HG02623 (cell line): Measurements from ENCODE around the gene ETV1.
"Not testable (repeated sequence)": the region's sequence is repeated elsewhere in the genome, so short reads cannot be mapped to it uniquely, and the experiment has no call there.

ENCODE experiments used
- ATAC-seq: cut with Tn5 transposase; IDR thresholded peaks from one replicate; pipeline ENCODE4 v1.9.1; 2021; ENCODE audit warnings: moderate library complexity; ENCODE audit not compliant: unreplicated experiment

Gene ETV1

DNA sequence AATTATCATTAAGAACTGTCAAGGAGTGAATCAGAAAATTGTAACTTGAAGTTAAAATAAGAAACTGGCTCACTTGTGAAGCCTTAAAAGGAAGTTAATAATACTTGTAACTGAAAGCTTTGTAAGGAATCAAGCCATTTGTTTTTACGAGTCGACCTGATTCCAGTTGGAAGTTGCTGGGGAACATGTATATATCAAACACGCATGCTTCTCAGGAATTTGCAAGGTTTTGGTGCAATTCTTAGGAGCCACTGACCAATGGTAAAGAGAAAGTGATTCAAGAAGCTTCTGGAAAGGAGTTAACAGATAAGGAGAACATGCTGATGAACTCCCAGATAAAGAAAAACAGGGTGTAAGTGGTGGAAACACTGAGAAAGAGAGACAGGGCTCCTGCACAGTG is 56.4 kb downstream of the ETV1 start:
- no peak for ATAC-seq

DNA sequence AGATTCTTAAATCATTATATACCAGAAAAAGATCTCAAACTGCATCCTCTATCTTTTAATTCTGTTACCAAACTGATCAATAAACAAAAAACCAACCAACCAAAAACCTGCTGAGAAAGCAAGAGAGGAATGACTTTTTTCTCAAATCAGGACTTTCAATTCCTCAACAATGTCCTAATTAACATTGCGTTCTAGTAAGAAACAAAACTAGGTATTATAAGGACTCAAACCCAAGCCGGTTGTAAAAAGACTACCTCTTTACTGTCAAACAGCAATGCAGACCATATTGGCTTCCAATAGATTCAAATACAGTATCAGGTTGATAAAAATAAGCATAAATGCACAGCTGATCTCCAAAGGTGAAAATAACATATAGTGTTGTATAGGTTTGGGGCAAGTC is 57.3 kb downstream of the ETV1 start:
- ATAC-seq, result no peak

DNA sequence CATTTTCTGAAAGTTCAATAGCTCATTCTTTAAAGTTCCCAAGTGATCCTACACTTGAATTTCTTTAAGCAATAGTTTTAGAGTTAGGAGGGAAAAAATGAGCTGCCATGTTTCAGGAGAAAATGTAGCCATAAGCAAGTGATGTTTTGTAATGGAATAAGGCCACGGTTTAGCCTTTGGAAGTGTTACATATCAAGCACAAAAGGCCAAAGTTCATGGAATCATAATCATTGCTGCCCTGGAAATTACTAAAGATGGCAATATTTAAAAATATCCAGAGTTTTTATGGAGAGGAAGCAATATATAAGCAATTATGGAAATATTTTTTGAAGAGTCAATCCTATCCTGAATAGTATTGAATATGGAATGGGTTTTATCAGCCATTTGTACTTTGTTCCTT is 68.4 kb downstream of the ETV1 start:
- no peak for ATAC-seq

DNA sequence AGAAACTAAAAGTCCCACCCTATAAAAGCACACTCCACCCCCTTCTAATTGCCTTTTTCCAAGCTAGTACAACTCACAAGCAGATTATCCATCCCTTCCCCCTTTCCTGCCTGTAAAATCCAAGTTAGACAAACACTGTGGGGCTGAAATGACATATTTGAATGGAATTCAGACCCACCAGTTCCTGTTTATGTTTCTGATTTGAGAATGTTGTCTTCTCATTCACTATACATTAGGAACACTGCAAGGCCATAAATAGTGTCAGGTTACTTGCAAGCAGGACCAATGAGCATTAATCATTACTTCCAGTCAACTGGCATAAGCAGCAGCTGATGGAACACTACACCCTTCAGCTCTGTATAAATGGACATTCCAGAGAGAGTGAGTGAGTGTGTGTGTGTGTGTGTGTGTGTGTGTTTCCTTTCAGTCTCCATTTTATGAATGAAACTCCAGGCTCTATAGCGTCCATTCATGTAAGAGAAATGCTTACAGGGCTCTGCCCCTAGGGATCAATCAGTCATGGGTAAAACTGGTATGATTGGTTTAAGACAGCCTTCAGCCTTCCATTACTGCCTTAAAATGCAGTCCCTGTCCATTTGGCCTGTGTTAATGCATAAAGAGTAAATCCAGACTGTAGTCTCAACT is 69.3 kb downstream of the ETV1 start:
- ATAC-seq, result no peak

GRCh38 chr7:13918333-13918732 is 71.1 kb downstream of the ETV1 start:
- ATAC-seq, result not testable (repeated sequence)

GRCh38 chr7:13917103-13917502 is 72.4 kb downstream of the ETV1 start:
- not testable (repeated sequence) for ATAC-seq

GRCh38 chr7:13915891-13916290 is 73.6 kb downstream of the ETV1 start:
- ATAC-seq, result no peak

GRCh38 chr7:13912715-13913278 is 76.7 kb downstream of the ETV1 start:
- ATAC-seq, result no peak

DNA sequence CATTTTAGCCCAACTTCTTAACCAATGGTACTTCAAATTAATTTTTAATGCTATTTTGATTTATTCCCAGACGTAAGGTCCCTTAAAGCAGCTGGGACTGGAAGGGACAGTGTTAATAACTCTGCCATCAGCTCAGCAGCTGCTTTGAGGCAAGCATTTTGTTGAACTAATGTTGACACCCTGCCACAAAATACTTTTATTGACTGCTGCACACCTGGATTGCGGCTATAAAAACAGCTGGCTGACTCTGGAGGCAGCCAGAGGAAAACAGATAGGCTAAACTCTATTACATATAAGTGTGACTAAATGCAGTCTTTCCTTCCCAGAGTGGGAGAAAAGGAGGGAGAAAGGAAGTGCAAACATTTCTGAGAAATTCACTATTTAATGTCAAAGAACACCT is 77.6 kb downstream of the ETV1 start:
- ATAC-seq, result no peak

GRCh38 chr7:13910805-13911551 is 78.5 kb downstream of the ETV1 start:
- no peak for ATAC-seq

- ATAC-seq, result no peak
These were observed 80.6 kb downstream of the ETV1 start for GRCh38 chr7:13908667-13909397.

DNA sequence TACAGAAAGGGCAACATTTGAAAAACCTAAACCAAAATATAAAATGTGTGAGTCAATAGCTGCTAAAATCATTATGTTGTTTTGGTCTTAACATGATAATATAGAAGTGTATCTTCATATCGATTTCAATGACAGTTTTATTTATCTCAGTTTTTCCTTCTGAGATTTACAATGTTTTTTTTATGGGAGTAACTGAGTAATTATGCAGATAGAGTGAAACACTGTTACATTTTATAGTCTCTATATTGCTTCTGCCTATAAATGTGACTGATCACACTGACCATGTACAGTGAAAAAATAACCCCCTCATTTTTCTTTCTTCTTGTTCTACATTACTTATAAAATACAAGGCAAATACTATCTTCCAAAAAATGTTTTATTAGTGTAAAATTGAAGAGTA is 81.6 kb downstream of the ETV1 start:
- ATAC-seq, result no peak

- no peak for ATAC-seq
These were observed 84.8 kb downstream of the ETV1 start for GRCh38 chr7:13904689-13905088.

- ATAC-seq, result no peak
These were observed 85.5 kb downstream of the ETV1 start for GRCh38 chr7:13904007-13904406.

DNA sequence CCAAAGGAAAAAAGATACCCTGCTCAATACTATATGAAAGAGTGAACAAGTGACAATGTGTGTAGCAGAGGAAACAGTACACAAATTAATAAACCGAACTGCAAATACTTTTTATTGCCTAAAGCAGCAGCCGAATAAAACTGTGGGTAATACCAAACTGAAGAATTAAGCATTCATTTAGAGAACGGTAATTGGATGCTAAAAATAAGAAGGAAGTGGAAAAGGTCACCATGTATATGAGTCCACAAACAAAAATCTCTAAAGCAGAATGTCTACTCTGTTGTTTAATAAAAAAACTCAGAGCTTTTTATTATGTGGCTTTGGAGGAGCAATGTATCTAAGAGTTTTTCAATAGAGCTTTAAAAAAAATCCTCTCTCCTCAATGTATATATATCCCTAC is 87.9 kb downstream of the ETV1 start:
- ATAC-seq, result no peak

- ATAC-seq, result no peak
These were observed 90.4 kb downstream of the ETV1 start for GRCh38 chr7:13898957-13899670.

DNA sequence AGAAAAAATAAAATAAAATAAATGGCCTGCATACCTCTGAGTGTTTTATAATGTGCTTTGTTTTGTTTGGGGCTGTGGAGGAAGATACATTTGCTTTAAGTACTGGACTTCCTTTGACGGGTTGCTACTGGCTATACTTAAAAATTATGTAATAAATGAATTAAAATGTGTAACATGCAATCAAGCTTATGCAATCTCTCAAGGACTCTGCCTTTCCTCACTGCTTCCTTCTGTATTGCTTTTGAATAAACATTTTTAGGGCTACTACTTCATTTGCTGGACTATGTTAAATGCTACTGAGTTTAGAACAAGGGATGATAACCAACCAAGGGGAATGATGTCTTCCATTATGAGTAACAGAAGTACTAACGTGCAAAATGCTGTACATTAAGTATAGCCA is 91.6 kb downstream of the ETV1 start:
- ATAC-seq, result no peak

DNA sequence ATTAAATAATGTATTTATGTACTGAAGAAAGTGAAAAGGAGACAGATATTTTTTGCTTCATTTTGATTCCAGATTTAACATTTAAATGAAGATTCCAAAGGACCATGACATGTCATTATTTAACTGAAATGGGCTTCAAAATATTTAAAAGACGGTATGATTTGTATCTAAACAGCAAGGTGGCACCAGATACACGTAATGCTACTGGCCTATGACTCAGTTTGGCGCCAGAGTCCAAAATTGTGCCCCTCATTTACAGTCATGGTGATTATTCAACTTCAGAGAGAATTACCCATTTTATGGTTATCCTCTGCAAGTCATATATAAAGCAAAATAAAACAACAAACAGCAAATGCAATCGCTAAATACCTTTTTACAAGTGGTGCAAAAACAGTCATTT is 94.5 kb downstream of the ETV1 start:
- no peak for ATAC-seq

DNA sequence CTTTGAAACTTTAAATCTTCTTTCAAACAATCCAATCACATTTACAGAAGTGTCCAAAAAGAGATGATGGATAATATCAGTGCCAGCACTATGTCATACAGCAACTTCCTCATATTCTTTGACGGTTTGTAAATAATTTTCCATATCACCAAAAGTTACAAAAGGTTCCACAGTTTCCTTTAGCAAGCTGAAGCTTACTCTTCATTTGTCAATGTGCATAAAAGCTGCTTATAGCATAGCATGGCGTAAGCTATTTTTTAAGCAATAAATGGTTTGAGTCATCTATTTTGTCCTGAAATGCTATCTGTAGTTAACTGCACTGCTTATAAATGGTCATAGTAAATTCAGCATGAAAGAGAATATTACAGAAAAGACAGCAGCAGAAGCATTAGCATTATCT is 95.1 kb downstream of the ETV1 start:
- no peak for ATAC-seq

- ATAC-seq, result no peak
These were observed 98.7 kb downstream of the ETV1 start for GRCh38 chr7:13890793-13891192.

DNA sequence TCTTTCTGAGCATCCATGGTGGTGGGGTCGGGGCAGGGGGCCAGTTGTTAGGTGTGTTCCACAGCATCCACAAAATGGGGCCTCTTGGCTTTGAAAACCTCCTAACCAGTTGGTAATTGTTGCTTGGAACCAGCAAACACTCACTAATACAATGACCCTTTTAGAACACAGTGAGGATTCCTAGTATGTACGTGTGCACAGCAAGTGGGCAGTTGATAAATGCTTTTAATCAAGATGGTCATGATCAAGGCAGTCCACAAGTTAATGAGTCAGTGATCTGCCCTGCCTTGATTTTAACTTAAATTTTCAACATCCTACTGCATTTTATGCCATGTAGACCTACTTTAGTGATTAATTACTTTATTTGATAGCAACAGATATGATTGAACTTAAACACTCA is 103.1 kb downstream of the ETV1 start:
- ATAC-seq, result no peak
